ENCODE measurements around the gene SPAAR.
"Not testable (repeated sequence)": the region's sequence is repeated elsewhere in the genome, so short reads cannot be mapped to it uniquely, and the experiment has no call there.

Gene SPAAR

DNA sequence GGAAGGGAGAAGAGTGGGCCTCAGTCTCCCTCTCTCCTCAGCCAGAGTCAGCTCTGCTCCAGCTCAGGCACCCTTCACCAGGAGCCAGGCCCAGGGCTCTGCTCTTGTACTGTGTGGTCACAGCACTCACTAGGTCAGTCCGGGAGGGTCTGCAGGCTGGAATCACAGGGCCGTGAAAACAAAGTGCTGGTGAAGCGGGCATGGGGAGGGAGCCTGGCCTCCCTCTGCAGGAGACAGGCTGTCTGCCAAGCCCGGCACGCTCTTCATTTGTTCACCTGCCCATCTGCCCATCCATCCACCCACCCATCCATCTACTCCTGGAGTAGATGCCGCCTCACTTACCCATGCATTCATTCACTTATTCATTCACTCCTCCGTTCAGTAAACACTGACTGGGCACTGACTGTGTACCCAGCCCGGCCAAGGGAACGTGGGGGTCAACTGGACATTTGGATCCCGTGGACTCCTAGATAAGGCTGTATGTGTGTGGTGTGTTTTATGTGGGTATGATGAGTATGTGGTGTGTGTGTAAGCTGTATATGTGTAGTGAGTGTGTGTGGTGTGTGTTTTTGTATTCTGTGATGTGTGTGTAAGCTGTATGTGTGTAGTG lies 3.6 kb downstream of the SPAAR start:
- H3K9me3 ChIP-seq = no peaks in the 10 kb centered on the region
- intact Hi-C loops (cut with DNase I; ENCODE audit: low total_unique reads) = no loop called here
- DNase-seq = no peak

DNA sequence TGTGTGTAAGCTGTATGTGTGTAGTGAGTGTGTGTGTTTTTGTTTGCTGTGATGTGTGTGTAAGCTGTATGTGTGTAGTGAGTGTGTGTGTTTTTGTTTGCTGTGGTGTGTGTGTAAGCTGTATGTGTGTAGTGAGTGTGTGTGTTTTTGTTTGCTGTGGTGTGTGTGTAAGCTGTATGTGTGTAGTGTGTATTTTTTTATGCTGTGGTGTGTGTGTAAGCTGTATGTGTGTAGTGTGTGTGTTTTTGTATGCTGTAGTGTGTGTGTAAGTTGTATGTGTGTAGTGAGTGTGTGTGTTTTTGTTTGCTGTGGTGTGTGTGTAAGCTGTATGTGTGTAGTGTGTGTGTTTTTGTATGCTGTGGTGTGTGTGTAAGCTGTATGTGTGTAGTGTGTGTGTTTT lies 4.1 kb downstream of the SPAAR start:
- H3K36me3 ChIP-seq; DNase-seq; H3K4me3 ChIP-seq; H3K27me3 ChIP-seq; intact Hi-C loops (cut with DNase I; ENCODE audit: low total_unique reads); H3K9me3 ChIP-seq: not testable (repeated sequence)
- Histone ChIP-seq H3K27ac (peak overlapping the region; percentile 88 to 98), H3K4me1 (peaks cover 7 to 82% (median 63%) of the 10 kb centered on the region in 4 donors)

More for the DNA sequence above, 3.6 kb downstream of the SPAAR start:
- Histone ChIP-seq H3K27ac (peak overlapping the region; percentile 88 to 98), H3K4me1 (peaks cover 7 to 84% (median 66%) of the 10 kb centered on the region in 4 donors), H3K36me3 (no peaks in the 10 kb centered on the region), H3K4me3 (peak overlapping the region in 1 of 2 donors; percentile 6), H3K27me3 (no peaks in the 10 kb centered on the region)
- TF ChIP-seq, protein P1, sequence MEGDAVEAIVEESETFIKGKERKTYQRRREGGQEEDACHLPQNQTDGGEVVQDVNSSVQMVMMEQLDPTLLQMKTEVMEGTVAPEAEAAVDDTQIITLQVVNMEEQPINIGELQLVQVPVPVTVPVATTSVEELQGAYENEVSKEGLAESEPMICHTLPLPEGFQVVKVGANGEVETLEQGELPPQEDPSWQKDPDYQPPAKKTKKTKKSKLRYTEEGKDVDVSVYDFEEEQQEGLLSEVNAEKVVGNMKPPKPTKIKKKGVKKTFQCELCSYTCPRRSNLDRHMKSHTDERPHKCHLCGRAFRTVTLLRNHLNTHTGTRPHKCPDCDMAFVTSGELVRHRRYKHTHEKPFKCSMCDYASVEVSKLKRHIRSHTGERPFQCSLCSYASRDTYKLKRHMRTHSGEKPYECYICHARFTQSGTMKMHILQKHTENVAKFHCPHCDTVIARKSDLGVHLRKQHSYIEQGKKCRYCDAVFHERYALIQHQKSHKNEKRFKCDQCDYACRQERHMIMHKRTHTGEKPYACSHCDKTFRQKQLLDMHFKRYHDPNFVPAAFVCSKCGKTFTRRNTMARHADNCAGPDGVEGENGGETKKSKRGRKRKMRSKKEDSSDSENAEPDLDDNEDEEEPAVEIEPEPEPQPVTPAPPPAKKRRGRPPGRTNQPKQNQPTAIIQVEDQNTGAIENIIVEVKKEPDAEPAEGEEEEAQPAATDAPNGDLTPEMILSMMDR (IDR thresholded peaks at IDR 0.05) = no peak

DNA sequence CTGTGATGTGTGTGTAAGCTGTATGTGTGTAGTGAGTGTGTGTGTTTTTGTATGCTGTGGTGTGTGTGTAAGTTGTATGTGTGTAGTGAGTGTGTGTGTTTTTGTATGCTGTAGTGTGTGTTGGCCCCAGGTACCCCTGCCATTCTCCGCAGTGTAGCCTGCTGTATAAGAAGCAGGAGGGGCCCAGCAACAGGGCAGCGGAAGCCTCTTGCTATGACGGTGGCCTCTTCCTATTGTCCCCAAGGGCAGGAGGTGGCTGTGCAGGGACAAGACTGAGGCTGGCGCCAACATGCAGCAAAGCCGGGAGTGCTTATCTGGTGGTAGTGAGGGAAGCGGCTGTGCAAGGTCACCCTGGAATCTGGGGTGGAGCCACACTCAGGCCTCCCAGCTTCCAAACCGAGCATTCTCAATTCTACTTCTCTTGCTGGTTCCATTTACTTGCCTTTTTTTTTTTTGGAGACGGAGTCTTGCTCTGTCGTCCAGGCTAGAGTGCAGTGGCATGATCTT lies 5.1 kb downstream of the SPAAR start:
- TF ChIP-seq, protein P1 (IDR thresholded peaks at IDR 0.05) = no peak
- no peaks in the 10 kb centered on the region for H3K36me3 ChIP-seq
- H3K27ac ChIP-seq = peak overlapping the region; percentile 62 to 64
- no peaks in the 10 kb centered on the region for H3K27me3 ChIP-seq
- H3K9me3 ChIP-seq = no peaks in the 10 kb centered on the region
- H3K4me1 ChIP-seq = peaks cover 2 to 77% (median 56%) of the 10 kb centered on the region in 4 donors
- H3K4me3 ChIP-seq = no peak overlapping the region
- no peak for DNase-seq
- intact Hi-C loops (cut with DNase I; ENCODE audit: low total_unique reads) = no loop called here

GRCh38 chr9:35915681-35916294 lies 6.5 kb downstream of the SPAAR start:
- Histone ChIP-seq H3K9me3 (no peaks in the 10 kb centered on the region), H3K4me3 (no peak overlapping the region), H3K27me3 (no peaks in the 10 kb centered on the region), H3K4me1 (peaks cover 0 to 73% (median 42%) of the 10 kb centered on the region in 4 donors), H3K36me3 (no peaks in the 10 kb centered on the region), H3K27ac (peak overlapping the region in 1 of 2 donors; percentile 15)
- intact Hi-C loops (cut with DNase I; ENCODE audit: low total_unique reads) = no loop called here
- no peak for DNase-seq
- TF ChIP-seq, protein P1 (IDR thresholded peaks at IDR 0.05) = no peak

- TF ChIP-seq, protein P1 (IDR thresholded peaks at IDR 0.05) = no peak
- no peak for DNase-seq
- Histone ChIP-seq H3K27ac (peak overlapping the region; percentile 27 to 36), H3K36me3 (no peaks in the 10 kb centered on the region), H3K4me1 (peaks cover 0 to 59% (median 30%) of the 10 kb centered on the region in 4 donors), H3K27me3 (no peaks in the 10 kb centered on the region), H3K4me3 (no peak overlapping the region), H3K9me3 (no peaks in the 10 kb centered on the region)
- intact Hi-C loops (cut with DNase I; ENCODE audit: low total_unique reads) = no loop called here
Measured at GRCh38 chr9:35917261-35917660, 8.0 kb downstream of the SPAAR start.

GRCh38 chr9:35918780-35919179 lies 9.5 kb downstream of the SPAAR start:
- Histone ChIP-seq H3K27ac (peak overlapping the region; percentile 5 to 24), H3K27me3 (no peaks in the 10 kb centered on the region), H3K4me1 (peaks cover 0 to 61% (median 26%) of the 10 kb centered on the region in 4 donors), H3K9me3 (no peaks in the 10 kb centered on the region), H3K4me3 (no peak overlapping the region), H3K36me3 (no peaks in the 10 kb centered on the region)
- intact Hi-C loops (cut with DNase I; ENCODE audit: low total_unique reads) = no loop called here
- TF ChIP-seq, protein P1 (IDR thresholded peaks at IDR 0.05) = no peak
- DNase-seq = no peak

All from tibial artery (tissue), 4 donors.